GM12878 (cell line): Measurements from ENCODE around the gene ARHGEF6. TPM values are rescaled to one million over a fixed set of nuclear protein-coding genes. Genes with fewer than 3 reads are reported as not detected.

Source experiments
- ATAC-seq: fragments of 200-7000 bp; cut with Tn5 transposase; 3 replicates; pipeline ENCODE4 v1.9.1; 2020; ENCODE audit warnings: mild to moderate bottlenecking, moderate library complexity
- BruUV-seq: library from RNA; stranded (reverse); fragments of 400-500 nt; replicated peaks from 2 replicates; lab custom pipeline; 2021; lab: Mats Ljungman, UMichigan
- CTCF ChIA-PET: fragments of 300-600 bp; sonication (Branson Sonifier 250); formaldehyde crosslinking; extraction: SDS; loops from one replicate; lab custom pipeline; 2021; ENCODE audit warnings: inconsistent platforms; lab: Yijun Ruan, JAX
- POLR2A ChIA-PET: fragments of 350-600 bp; formaldehyde crosslinking; extraction: SDS; loops from one replicate; lab custom pipeline; 2021; ENCODE audit warnings: inconsistent platforms; lab: Charles Lee
- RAD21 ChIA-PET: fragments of 300-600 bp; sonication (Branson Sonifier 250); formaldehyde crosslinking; loops from one replicate; lab custom pipeline; 2023; ENCODE audit warnings: antibody characterized with exemption; ENCODE audit not compliant: unreplicated experiment; lab: Charles Lee
- SMC1A ChIA-PET: fragments of 300-600 bp; sonication (Branson Sonifier 250); formaldehyde crosslinking; loops from one replicate; lab custom pipeline; 2023; ENCODE audit not compliant: unreplicated experiment, uncharacterized antibody; lab: Charles Lee
- DNase-seq: peaks from one replicate; pipeline ENCODE4 v3.0.0-alpha.2; 2011; ENCODE audit warnings: low read depth, low spot score
- FAIRE-seq: peaks from 3 replicates; lab custom pipeline; 2011; peaks lifted over from hg19 to GRCh38; lab: Jason Lieb, UNC
- H2AFZ ChIP-seq: 2 replicates; pipeline ENCODE4 v1.6.0; 2011; ENCODE audit warnings: low read depth, low read length, control low read depth; ENCODE audit not compliant: control insufficient read depth
- H3K27ac ChIP-seq: 2 replicates; pipeline ENCODE4 v1.5.1; 2011; ENCODE audit warnings: control low read depth; ENCODE audit not compliant: control insufficient read depth, insufficient read depth
- H3K27me3 ChIP-seq, 2 experiments: replicated peaks in 1 of 2; 2 replicates each; pipeline versions ENCODE4 v1.6.0 to v1.6.1; 2011; ENCODE audit warnings: low read length in 1 of 2; ENCODE audit not compliant: control insufficient read depth in 2 of 2, insufficient read depth in 2 of 2
- H3K36me3 ChIP-seq, 2 experiments: 2 replicates each; pipeline ENCODE4 v1.5.1; 2011; ENCODE audit warnings: low read length in 1 of 2; ENCODE audit not compliant: control insufficient read depth in 2 of 2, insufficient read depth in 2 of 2
- H3K4me1 ChIP-seq: 2 replicates; pipeline ENCODE4 v1.6.1; 2011; ENCODE audit warnings: mild to moderate bottlenecking, low read length, moderate library complexity, mixed read lengths; ENCODE audit not compliant: control insufficient read depth, insufficient read depth
- H3K4me2 ChIP-seq: 2 replicates; pipeline ENCODE4 v1.6.0; 2011; ENCODE audit warnings: control low read depth; ENCODE audit not compliant: control insufficient read depth, insufficient read depth
- H3K4me3 ChIP-seq: fragments of 200-600 bp; sonication (generic); 2 replicates; pipeline ENCODE4 v1.5.1; 2016
- H3K79me2 ChIP-seq: 2 replicates; pipeline ENCODE4 v1.6.0; 2011; ENCODE audit warnings: low read length; ENCODE audit not compliant: control insufficient read depth, insufficient read depth
- H3K9ac ChIP-seq: 2 replicates; pipeline ENCODE4 v1.8.0; 2011; ENCODE audit warnings: low read length, control low read depth, mixed read lengths; ENCODE audit not compliant: control insufficient read depth, insufficient read depth
- H3K9me3 ChIP-seq: replicated peaks from 3 replicates; pipeline ENCODE4 v1.5.1; 2011; ENCODE audit warnings: mild to moderate bottlenecking, low read length; ENCODE audit not compliant: control insufficient read depth, insufficient read depth
- H4K20me1 ChIP-seq: 2 replicates; pipeline ENCODE4 v1.6.0; 2011; ENCODE audit not compliant: control insufficient read depth, insufficient read depth
- BCL11A ChIP-seq: IDR thresholded peaks from 2 replicates; pipeline ENCODE4 v1.6.1; 2011; ENCODE audit warnings: low read depth, low read length
- BCLAF1 ChIP-seq: fragments of 450-650 bp; IDR thresholded peaks from 2 replicates; pipeline ENCODE4 v1.6.1; 2017; ENCODE audit warnings: antibody characterized with exemption, mild to moderate bottlenecking, moderate library complexity
- CHD2 ChIP-seq: IDR thresholded peaks from 2 replicates; pipeline ENCODE4 v1.6.1; 2011; ENCODE audit warnings: low read depth, low read length, improper control_type of control experiment, borderline replicate concordance
- CREM ChIP-seq: IDR thresholded peaks from 2 replicates; pipeline ENCODE4 v1.6.1; 2014; ENCODE audit warnings: antibody characterized with exemption, low read depth
- GABPA ChIP-seq: IDR thresholded peaks from 2 replicates; pipeline ENCODE4 v1.6.1; 2014; ENCODE audit warnings: antibody characterized with exemption, low read depth, mild to moderate bottlenecking, inconsistent platforms
- HSF1 ChIP-seq: fragments of 150-350 bp; IDR thresholded peaks from 2 replicates; pipeline ENCODE4 v1.6.1; 2014; ENCODE audit warnings: mild to moderate bottlenecking, low read depth, low read length
- MLLT1 ChIP-seq: fragments of 450-650 bp; IDR thresholded peaks from 2 replicates; pipeline ENCODE4 v1.6.1; 2016; ENCODE audit warnings: mild to moderate bottlenecking
- REST ChIP-seq: IDR thresholded peaks from 2 replicates; pipeline ENCODE4 v1.6.1; 2012; ENCODE audit warnings: mild to moderate bottlenecking, low read depth, low read length
- SIX5 ChIP-seq: IDR thresholded peaks from 2 replicates; pipeline ENCODE4 v1.6.1; 2011; ENCODE audit warnings: mild to moderate bottlenecking, low read depth, low read length, moderate library complexity; ENCODE audit not compliant: severe bottlenecking
- YY1 ChIP-seq: IDR thresholded peaks from 2 replicates; pipeline ENCODE4 v1.6.1; 2011; ENCODE audit warnings: low read depth, mild to moderate bottlenecking, low read length
- ZBTB4 ChIP-seq: fragments of 450-650 bp; formaldehyde crosslinking; IDR thresholded peaks from 2 replicates; pipeline ENCODE4 v1.4.0; 2022; ENCODE audit warnings: mild to moderate bottlenecking, moderate library complexity
- WGBS: methylation state at CpG from one replicate; pipeline ENCODE4 v1.1.6; 2016; ENCODE audit warnings: low lambda C conversion rate; ENCODE audit not compliant: insufficient replicate concordance, insufficient coverage; ENCODE audit errors: missing lambda C conversion rate; 5-methylcytosine and 5-hydroxymethylcytosine counted together
- in situ Hi-C: fragments of 300-500 bp; cut with MboI; formaldehyde crosslinking; loops from 9 replicates; pipeline ENCODE4 v1.14.3; 2018; ENCODE audit warnings: mixed read lengths
- intact Hi-C: fragments of 100-400 bp; cut with micrococcal nuclease; formaldehyde crosslinking; loops from one replicate; pipeline ENCODE4 v1.14.2; 2022; ENCODE audit not compliant: unreplicated experiment
- polyA plus RNA-seq, 11 experiments: library from polyadenylated mRNA; depleted of rRNA in 4 of 11; unstranded in 6 of 11; stranded (reverse) in 5 of 11; fragments of >200 nt; fragmentation: Nextera tagmentation in 4 of 11; fragmentation: Illumina TruSeq in 1 of 11; extraction: Ambion mirVana in 4 of 11; extraction: Trizol in 1 of 11; gene quantifications; 1 replicate in 1 of 11; 2 replicates in 10 of 11; pipeline versions ENCODE4 v1.2.1 to v1.2.3, GENCODE V29; 2011 to 2016; ENCODE audit warnings: inconsistent platforms in 2 of 11, missing spikeins in 2 of 11, low read depth in 1 of 11
- total RNA-seq, 4 experiments: library from RNA; depleted of rRNA in 3 of 4; stranded (reverse); fragments of >200 nt in 3 of 4; fragmentation: Illumina TruSeq in 1 of 4; extraction: Trizol in 1 of 4; gene quantifications; 2 replicates each; pipeline versions ENCODE4 v1.2.1 to v1.2.3, GENCODE V29; 2013 to 2021

The ARHGEF6 gene
- total and polyA plus RNA-seq, 10 of the 15 experiments (the other 5 are each of a cell fraction or from before 2014, with no cell fraction given), result 5.4 to 29.7 (median 18.0) TPM

GRCh38 chrX:136752346-136752745 lies 28.4 kb downstream of the ARHGEF6 start:
- 56% methylated on average over 4 of the region's 4 CpGs for WGBS
- RAD21 ChIA-PET, result interaction anchor here (0.6 to 1.1 kb wide), 2 partner anchors 14 to 127 kb away, joined by 3 read pairs; no protein-coding TSS in a partner anchor
- BruUV-seq, result no TSS peak
- CTCF ChIA-PET, result interaction anchor here (1.1 to 1.4 kb wide), 3 partner anchors 8 to 58 kb away, joined by 3 to 4 read pairs (median 4); no protein-coding TSS in a partner anchor
- Histone ChIP-seq H3K27me3 (no peaks in the 10 kb centered on the region), H3K36me3 (no peaks in the 10 kb centered on the region), H3K9ac (no peak overlapping the region), H3K9me3 (no peaks in the 10 kb centered on the region), H3K79me2 (no peaks in the 10 kb centered on the region), H3K27ac (no peak overlapping the region), H3K4me2 (no peak overlapping the region), H3K4me1 (no peaks in the 10 kb centered on the region; the same call in 1 of the 2 replicates), H3K4me3 (no peak overlapping the region), H4K20me1 (no peaks in the 10 kb centered on the region), H2AFZ (no peak overlapping the region)
- ATAC-seq, result no peak
- POLR2A ChIA-PET, result no interaction called here
- no peak for DNase-seq
- in situ Hi-C loops (no loop called here), intact Hi-C loops (no loop called here)
- SMC1A ChIA-PET, result interaction anchor here (0.8 to 1.6 kb wide), 5 partner anchors 8 to 56 kb away, joined by 3 to 6 read pairs (median 3); no protein-coding TSS in a partner anchor
- no peak for FAIRE-seq
- TF ChIP-seq ZBTB4 (CRISPR knock-in tag), result no peak
- no peak for TF ChIP-seq SIX5
- no peak for TF ChIP-seq GABPA
- TF ChIP-seq HSF1, result no peak
- no peak for TF ChIP-seq BCLAF1
- no peak for TF ChIP-seq YY1
- TF ChIP-seq REST, result no peak
- TF ChIP-seq MLLT1, result no peak
- TF ChIP-seq CHD2, result no peak
- TF ChIP-seq CREM, result no peak
- no peak for TF ChIP-seq BCL11A
